GM13977 (cell line): Measurements from ENCODE around the gene OR4K17.
"Not testable (repeated sequence)": the region's sequence is repeated elsewhere in the genome, so short reads cannot be mapped to it uniquely, and the experiment has no call there.

ENCODE experiments used
- DNase-seq: peaks from one replicate; pipeline ENCODE4 v3.0.0; 2012; ENCODE audit warnings: low spot score
- in situ Hi-C: fragments of 300-500 bp; cut with MboI; formaldehyde crosslinking; loops from one replicate; pipeline ENCODE4 v1.12.0; 2022; ENCODE audit warnings: low sequenced_read_pairs, low pct_unique_long_range_greater_than_20kb, mixed read lengths, inconsistent platforms; ENCODE audit not compliant: unreplicated experiment
- TF ChIP-seq, protein P1 (sequence below): IDR thresholded peaks from 2 replicates; pipeline ENCODE4 v1.5.1; 2012; ENCODE audit warnings: mild to moderate bottlenecking, control low read depth; ENCODE audit not compliant: insufficient read depth; ENCODE audit errors: extremely low read depth, missing control alignments

Gene OR4K17

DNA sequence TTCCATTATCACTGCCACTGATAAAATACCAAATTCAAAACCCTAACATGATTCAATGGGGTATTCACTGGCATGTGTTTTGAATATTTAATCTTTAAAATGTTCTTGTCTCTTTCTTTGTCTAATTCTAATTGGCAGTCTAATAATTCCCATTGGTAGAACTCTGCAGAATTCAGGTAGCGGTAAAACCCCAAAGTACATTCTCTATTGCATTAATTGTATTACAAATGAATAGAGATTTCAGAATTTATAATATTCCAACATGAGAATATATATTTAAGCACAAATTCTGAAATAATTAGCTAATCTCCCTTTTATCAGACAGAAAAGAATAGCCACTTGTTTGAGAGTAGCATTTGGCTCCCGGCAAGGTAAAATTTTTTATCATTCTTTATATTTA lies 28.0 kb downstream of the OR4K17 start, which contains the start of gene OR4N5:
TSS of gene OR4N5 (plus strand) at position 301 of the 400 bp plus-strand sequence. CDS start 4,916 bp downstream, outside the sequence.
- in situ Hi-C loops = no loop called here
- TF ChIP-seq, protein P1, sequence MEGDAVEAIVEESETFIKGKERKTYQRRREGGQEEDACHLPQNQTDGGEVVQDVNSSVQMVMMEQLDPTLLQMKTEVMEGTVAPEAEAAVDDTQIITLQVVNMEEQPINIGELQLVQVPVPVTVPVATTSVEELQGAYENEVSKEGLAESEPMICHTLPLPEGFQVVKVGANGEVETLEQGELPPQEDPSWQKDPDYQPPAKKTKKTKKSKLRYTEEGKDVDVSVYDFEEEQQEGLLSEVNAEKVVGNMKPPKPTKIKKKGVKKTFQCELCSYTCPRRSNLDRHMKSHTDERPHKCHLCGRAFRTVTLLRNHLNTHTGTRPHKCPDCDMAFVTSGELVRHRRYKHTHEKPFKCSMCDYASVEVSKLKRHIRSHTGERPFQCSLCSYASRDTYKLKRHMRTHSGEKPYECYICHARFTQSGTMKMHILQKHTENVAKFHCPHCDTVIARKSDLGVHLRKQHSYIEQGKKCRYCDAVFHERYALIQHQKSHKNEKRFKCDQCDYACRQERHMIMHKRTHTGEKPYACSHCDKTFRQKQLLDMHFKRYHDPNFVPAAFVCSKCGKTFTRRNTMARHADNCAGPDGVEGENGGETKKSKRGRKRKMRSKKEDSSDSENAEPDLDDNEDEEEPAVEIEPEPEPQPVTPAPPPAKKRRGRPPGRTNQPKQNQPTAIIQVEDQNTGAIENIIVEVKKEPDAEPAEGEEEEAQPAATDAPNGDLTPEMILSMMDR = no peak
- DNase-seq = no peak

DNA sequence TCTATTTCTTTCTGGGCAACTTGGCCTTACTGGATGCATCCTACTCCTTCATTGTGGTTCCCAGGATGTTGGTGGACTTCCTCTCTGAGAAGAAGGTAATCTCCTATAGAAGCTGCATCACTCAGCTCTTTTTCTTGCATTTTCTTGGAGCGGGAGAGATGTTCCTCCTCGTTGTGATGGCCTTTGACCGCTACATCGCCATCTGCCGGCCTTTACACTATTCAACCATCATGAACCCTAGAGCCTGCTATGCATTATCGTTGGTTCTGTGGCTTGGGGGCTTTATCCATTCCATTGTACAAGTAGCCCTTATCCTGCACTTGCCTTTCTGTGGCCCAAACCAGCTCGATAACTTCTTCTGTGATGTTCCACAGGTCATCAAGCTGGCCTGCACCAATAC lies 33.4 kb downstream of the OR4K17 start:
- in situ Hi-C loops = no loop called here
- no peak for DNase-seq
- TF ChIP-seq, protein P1 = no peak

DNA sequence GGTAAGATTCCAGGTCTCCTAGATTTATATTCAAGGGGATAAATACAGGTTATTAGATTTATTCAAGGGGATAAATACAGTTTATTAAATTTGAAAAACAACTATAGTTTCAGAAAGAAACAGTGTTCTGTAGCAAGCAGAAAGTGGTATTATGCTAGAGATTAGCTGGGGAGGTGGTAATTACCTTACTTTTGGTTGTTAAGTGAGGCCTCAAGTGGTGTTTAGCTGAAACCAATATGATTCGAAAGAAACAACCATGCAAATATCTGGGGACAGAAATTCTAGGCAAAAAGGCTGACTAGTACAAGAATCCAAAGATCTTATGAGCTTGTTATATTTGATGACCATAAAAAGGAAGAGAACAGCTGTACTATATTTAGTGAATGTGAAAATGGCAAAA lies 34.3 kb downstream of the OR4K17 start:
- TF ChIP-seq, protein P1 = no peak
- in situ Hi-C loops = no loop called here
- no peak for DNase-seq

DNA sequence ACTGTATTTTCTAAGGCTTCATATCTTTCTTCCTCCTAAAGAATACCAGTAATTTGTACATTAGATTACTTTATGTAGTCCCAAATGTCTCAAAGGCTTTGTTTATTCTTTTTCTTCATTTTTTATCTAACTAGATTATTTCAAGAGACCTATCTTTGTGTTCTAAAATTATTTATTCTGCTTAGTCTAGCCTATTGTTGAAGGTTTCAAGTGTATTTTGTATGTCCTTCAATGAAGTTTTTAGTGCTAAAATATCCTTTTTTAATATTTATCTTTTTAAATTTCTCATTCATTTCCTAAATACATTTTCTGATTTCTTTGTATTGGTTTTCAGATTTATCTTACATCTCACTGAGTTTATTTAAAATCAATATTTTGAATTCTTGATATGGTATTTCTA lies 53.9 kb downstream of the OR4K17 start:
- TF ChIP-seq, protein P1 = no peak
- in situ Hi-C loops = no loop called here
- no peak for DNase-seq

DNA sequence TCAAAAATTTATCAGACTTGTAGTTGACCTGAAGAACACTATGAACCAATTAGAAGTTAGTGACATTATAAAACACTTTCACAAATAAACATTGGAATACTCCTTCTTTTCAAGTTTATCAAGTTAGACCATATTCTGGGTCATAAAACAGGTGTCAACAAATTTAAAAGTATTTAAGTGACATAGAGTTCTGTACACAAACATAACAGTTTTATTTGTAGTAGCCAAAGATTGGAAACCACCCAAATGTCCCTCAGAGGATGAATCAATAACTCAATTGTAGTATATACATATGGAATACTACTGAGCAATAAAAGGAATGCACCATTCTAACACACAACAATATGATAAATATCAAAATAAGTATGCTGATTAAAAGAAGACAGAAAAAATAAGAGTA lies 56.6 kb downstream of the OR4K17 start:
- TF ChIP-seq, protein P1 = no peak
- no peak for DNase-seq
- in situ Hi-C loops = no loop called here

DNA sequence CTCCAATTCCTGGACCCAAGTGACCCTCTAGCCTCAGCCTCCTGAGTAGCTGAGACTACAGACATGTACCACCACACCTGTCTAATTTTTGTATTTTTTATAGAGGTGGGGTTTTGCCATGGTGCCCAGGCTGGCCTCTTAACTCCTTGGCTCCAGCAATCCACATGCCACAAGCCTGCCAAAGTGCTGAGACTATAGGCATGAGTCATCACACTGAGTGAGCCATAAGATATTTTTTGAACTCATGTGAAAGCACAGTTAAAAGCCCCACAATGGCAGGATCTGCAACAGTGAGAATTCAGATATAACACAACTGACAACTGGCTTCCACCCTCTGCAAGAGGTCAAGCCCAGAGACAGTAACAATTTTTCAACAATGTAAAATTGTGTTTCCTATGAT lies 59.3 kb downstream of the OR4K17 start:
- DNase-seq, in situ Hi-C loops: not testable (repeated sequence)
